Stimulated activated CD8-positive, alpha-beta memory T cell treated with anti-CD3 and anti-CD28 coated beads, Interleukin-7, amount 100 ng/mL, for 4 hours (primary cell): Measurements from ENCODE around the gene ARHGAP40.

ENCODE experiments used
- DNase-seq, 2 donors: peaks; one replicate each; pipeline ENCODE4 v3.0.0-alpha.2; 2020; ENCODE audit warnings: low read depth in 2 of 2

Gene ARHGAP40

DNA sequence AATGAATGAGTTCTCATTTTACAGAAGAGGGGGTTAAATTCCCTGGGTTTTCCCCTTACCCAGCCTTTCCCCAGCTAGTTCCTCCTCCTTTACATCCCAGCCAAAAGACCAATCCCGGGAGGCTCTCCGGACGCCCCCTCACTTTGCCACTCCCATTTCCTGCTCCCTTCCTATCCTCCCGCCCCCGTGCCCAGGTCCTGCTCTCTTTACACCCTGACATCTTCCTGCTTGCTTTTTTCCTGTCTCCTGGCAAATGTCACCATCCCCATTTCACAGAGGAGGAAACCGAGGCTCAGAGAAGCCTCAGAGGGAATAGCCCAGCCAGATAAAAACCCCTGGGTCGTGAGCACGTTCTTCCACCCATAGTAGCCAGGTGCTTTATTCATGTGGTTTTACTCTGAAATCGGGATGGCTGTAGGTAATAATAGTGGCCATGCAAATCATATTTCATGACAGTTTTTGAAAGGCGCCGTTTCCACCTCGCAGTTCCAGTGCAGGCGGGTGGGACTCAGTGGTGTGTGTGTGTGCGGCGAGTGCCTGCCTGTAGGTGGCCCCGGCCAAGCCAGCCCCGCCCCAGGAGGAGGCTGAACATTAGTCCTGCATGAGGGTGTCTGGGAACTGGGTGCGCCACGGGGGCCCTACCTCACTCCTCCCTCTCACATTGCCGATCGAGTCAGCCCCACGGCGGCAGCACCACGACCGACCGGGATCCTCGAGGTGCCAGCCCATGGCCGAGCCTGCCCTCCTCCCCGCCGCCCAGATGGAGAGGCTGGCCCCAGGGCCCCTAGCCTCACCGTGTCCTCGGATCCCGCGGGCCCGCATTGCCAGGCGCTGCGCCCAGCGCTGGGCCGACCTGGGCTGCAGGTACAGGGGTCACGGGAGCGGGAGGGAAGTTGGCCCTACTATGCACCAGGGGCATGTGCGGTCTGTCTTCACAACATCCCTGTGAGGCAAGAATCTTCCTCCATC lies at the start of gene ARHGAP40:
Gene ARHGAP40 (plus strand): TSS at position 594 of the 969 bp plus-strand sequence.
- peak in 1 of 2 donors; percentile 1 for DNase-seq

DNA sequence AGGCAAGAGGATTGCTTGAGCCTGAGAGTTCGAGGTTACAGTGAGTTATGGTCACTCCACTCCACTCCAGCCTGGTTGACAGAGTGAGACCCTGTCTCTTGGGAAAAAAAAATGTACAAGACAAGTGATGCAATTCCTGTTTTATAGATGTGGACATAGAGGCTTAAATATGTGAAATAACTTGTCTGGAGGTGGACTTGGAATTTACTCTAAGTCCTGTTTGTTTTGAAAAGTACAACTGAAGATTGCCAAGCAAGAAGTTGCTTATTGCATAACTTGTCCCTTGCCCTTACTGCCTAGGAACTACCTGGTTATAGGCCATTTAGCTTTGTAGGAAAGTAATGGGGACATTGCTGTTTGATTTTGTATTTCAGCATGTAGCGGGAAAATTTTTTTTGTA lies 46.6 kb upstream of the ARHGAP40 start:
- DNase-seq = no peak

- DNase-seq = no peak
These were observed 46.2 kb upstream of the ARHGAP40 start for GRCh38 chr20:38555395-38555794.

DNA sequence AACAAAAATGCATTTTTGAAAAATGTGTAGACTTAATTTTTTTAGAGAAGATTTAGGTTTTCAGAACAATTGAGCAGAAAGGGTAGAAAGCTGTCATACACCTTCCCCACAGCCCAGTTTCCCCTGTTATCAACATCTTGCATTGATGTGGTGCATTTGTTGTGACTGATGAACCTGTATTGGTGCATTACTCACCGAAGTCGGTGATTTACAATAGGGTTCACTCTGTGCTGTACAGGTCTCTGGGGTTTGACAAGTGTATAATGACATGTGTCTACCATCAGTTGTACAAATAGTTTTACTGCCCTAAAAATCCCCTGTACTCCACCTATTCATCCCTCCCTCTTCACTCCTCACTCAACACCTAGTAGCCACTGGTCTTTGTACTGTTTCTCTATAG lies 44.4 kb upstream of the ARHGAP40 start:
- DNase-seq = no peak

GRCh38 chr20:38558596-38559360 lies 42.8 kb upstream of the ARHGAP40 start:
- no peak for DNase-seq

DNA sequence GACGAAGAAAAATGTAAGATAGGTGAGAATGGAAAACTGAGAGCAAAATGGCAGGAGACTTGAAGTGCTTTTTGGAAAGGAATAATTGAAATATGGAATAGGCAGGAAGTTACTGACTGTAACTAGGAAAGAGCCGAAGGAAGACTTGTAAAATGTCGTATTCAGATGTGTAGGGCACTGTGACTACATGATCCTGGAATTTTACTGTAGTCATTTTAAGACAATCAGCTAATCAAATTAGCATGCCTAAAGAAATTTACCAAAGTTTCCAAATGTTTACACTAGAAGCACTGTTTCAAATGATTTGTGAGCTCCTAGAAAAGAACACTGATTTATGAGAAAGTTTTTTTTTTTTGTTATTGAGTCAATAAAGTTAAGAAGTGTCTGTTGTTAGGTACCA lies 41.8 kb upstream of the ARHGAP40 start:
- DNase-seq = no peak

GRCh38 chr20:38563802-38564431 lies 37.7 kb upstream of the ARHGAP40 start:
- DNase-seq = no peak

GRCh38 chr20:38564680-38565079 lies 36.9 kb upstream of the ARHGAP40 start:
- DNase-seq = no peak

DNA sequence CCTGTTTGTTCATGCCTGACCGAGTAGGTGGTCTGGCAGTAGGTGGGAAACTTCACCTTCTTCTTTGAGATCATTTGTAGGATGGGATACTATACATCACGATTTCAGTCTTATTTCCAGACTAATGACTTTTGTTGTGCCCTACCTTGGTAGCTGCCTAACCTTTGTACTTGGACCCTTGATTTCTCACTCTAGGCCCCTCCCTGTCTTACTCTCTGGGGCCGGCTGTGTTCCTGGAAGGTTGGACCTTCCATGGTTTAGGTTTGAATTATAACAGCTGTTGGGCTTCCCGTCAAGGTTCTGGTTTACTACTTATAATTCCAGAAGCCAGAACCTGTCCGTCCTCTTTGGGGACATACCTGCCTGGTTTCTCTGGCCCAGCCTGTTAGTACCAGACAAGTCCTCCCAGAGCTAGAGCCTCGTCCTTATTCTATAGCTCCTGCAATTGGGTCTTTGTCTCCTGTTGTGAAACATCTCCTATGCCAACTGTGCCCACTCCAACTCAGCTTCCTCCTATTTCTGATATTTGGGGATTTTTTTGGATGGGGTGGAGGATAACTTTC lies 35.5 kb upstream of the ARHGAP40 start:
- DNase-seq = no peak

GRCh38 chr20:38569747-38570525 lies 31.7 kb upstream of the ARHGAP40 start:
- DNase-seq = no peak

DNA sequence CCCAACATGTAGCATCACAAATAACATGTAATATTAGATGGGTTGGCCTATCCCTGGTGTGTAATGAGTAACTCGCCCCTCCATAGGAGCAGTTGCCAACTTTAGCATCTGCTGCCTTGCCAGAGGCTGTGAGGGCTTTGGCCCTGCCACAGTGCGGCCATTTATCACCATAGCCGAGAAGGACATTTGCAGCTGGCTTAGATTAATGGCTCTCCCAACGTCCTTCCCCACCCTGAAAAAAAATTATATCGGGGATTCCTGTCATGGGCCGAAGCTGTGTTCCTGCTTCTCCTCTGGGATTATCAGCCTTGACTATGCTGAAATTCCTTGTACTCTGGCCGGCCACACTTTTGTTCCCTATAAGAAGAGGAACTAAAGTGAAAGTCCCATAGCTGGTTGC lies 28.2 kb upstream of the ARHGAP40 start:
- DNase-seq = no peak

- no peak for DNase-seq
These were observed 22.2 kb upstream of the ARHGAP40 start for GRCh38 chr20:38579219-38579910.

GRCh38 chr20:38579921-38580320 lies 21.7 kb upstream of the ARHGAP40 start:
- DNase-seq = no peak

DNA sequence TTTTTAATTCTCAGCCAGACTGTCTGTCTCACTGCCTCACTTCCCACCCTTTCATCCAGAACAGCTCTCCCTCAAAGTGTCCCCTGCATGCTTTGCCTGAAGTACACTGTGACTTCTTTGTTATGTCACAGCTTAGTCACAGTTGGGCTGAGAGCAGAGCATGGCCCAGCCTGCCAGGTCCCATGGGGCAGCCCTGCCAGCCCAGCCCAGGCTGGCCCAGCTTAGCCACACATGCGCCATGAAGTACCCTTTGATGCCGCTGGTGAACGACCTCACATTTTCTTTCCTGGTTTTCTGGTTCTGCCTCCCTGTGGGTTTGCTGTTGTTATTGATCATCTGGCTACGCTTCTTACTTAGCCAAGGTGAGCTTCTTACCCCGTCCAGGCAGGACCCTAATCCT lies 20.6 kb upstream of the ARHGAP40 start, which contains the start of gene ADIG:
Gene ADIG (plus strand): TSS at position 185 of the 400 bp plus-strand sequence. CDS start 54 bp downstream, at position 239.
- no peak for DNase-seq

- no peak for DNase-seq
These were observed 19.7 kb upstream of the ARHGAP40 start for GRCh38 chr20:38581830-38582358.

DNA sequence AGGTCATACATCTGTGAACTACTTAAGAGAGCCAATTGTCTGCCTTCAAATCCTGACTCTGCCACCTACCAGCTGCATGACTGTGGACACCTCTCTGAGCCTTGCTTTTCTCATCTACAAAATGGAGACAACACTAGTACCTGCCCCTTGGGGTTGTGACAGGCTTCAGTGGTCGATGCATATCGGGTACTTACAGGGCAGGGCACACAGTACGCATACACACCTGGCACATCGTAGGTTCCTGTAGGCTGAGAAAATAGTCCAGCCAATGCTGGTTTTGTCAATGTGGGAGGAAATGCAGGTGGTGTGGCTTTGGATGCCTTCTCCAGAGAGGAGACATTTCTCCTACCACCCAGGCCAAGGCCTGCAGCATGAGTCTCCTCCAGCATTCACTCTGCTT lies 18.3 kb upstream of the ARHGAP40 start:
- DNase-seq = no peak

GRCh38 chr20:38584099-38584763 lies 17.4 kb upstream of the ARHGAP40 start:
- DNase-seq = no peak

DNA sequence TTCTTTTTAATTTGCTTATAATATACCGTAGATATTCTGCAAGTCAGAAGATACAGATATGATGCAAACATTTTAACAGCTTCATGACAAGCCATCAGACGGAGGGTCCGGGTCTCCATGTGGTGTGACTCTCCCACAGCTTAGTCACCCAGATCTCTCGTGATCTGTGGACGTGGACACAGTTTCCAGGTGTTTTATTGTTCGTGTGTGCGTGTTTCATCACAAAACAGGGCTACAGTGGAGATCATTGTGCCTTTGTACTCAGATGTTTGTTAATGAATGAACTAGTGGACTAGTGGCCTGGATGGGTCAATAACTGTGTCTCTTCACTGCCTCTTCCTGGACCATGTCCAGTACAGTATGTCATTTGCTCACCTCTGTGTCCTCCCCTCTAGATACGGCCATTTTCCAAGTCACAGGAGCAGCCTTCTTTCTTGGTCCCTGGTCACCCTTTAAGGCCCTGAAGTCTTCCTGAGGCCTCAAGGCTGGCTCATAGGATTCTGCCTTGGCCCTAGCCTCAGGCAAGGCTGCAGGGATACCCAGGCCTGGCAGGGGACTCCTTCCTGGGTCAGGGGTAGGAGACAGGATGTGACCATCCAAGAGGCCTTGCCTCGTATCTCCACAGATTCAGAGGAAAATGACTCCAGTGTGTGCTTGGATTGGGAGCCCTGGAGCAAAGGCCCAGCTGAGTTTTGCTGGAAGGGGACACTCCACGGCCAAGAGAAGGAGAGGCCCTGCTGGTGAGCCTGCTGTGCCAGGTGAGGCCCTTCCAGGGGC lies 16.0 kb upstream of the ARHGAP40 start:
- no peak for DNase-seq

DNA sequence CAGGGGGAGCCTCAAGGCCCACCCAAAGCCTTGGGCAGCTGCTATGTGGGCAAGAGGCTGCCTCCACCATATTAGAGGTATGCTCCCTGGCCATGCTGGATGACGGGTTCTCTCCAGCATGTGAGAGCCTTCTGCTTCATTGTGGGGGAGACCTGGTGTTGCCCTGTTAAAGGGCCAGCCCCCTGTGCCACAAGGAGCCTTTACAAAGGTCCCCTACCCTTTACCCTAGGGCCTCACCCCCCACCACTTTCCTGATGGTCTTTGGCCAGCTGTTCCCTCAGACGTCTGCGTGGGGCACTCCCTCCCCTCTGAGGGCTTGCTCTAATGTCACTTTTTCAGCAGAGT lies 15.5 kb upstream of the ARHGAP40 start:
- no peak for DNase-seq
